Psoas muscle (tissue), 8 donors: ENCODE measurements around the gene FRAS1. TPM values are rescaled to one million over a fixed set of nuclear protein-coding genes. Genes with fewer than 3 reads are reported as not detected.
"Not testable (repeated sequence)": the region's sequence is repeated elsewhere in the genome, so short reads cannot be mapped to it uniquely, and the experiment has no call there.

Source experiments
- ATAC-seq, 4 donors: fragments of 200-7000 bp; cut with Tn5 transposase; one replicate each; pipeline ENCODE4 v1.9.1; 2020; ENCODE audit warnings: moderate library complexity in 3 of 4, mild to moderate bottlenecking in 2 of 4
- DNase-seq, 2 donors: peaks; one replicate each; pipeline ENCODE4 v3.0.0-alpha.2; 2020
- H3K27ac ChIP-seq: fragments of 200-600 bp; one replicate; pipeline ENCODE4 v1.8.0; 2022
- H3K27me3 ChIP-seq, 3 donors: fragments of 200-600 bp in 1 of 3; one replicate each; pipeline versions ENCODE4 v1.6.1 to v1.8.0; 2013 to 2022; ENCODE audit warnings: low read length in 2 of 3, mild to moderate bottlenecking in 2 of 3, moderate library complexity in 1 of 3; ENCODE audit not compliant: insufficient read depth in 3 of 3
- H3K36me3 ChIP-seq, 2 donors: fragments of 200-600 bp in 1 of 2; one replicate each; pipeline versions ENCODE4 v1.6.1 to v1.8.0; 2013 to 2022; ENCODE audit warnings: low read depth in 1 of 2, mild to moderate bottlenecking in 1 of 2, moderate library complexity in 1 of 2; ENCODE audit not compliant: insufficient read depth in 1 of 2
- H3K4me1 ChIP-seq: fragments of 200-600 bp; one replicate; pipeline ENCODE4 v1.8.0; 2022
- H3K4me3 ChIP-seq: fragments of 200-600 bp; one replicate; pipeline ENCODE4 v1.8.0; 2022; ENCODE audit warnings: mild to moderate bottlenecking
- H3K9me3 ChIP-seq: fragments of 200-600 bp; one replicate; pipeline ENCODE4 v1.8.0; 2022
- WGBS, 3 donors: extraction: QIAGEN DNeasy Blood & Tissue Kit; methylation state at CpG; one replicate each; pipeline versions ENCODE4 v1.1.6 to v1.1.7; 2013; 5-methylcytosine and 5-hydroxymethylcytosine counted together
- intact Hi-C, 2 donors: fragments of 100-400 bp; cut with DNase I; formaldehyde crosslinking; loops; one replicate each; pipeline versions ENCODE4 v1.11.0 to v1.14.2; 2022
- long read RNA-seq, 2 donors: library from polyadenylated mRNA; unstranded; transcript quantifications; one replicate each; pipeline ENCODE4 v2.0.0, GENCODE V29; 2021
- polyA plus RNA-seq, 3 donors: library from polyadenylated mRNA; stranded (reverse); fragments of 200-250 nt; gene quantifications; one replicate each; pipeline ENCODE4 v1.2.3, GENCODE V29; 2013
- total RNA-seq, 4 donors: library from RNA; stranded (reverse); fragmentation: NEBNext Ultra II Directional in 2 of 4; extraction: Animal tissue kit (Norgen Biotek cat#: 25700) in 2 of 4; gene quantifications; one replicate each; pipeline versions ENCODE4 v1.2.1 to v1.2.4, GENCODE V29; 2021 to 2023
- TF ChIP-seq, protein P1 (sequence below): fragments of 200-600 bp; IDR thresholded peaks from one replicate; pipeline ENCODE4 v1.8.0; 2022; ENCODE audit warnings: antibody characterized with exemption
- donor health status: healthy with polysubstance abuse.
- donor health status: DM: no; HTN: no; CAD: no; lungs with moderate emphysema.
- donor health status: Bipolar disorder and iron deficiency.
- donor health status: healthy.
- donor health status: DM: yes; HTN: yes; CAD: no.
- donor health status: DM: no; HTN: no; CAD: no.
- donor health status: DM: no; HTN: no; CAD: no.
- donor health status: DM: yes; HTN: yes; CAD: no.

Gene FRAS1, protein sequence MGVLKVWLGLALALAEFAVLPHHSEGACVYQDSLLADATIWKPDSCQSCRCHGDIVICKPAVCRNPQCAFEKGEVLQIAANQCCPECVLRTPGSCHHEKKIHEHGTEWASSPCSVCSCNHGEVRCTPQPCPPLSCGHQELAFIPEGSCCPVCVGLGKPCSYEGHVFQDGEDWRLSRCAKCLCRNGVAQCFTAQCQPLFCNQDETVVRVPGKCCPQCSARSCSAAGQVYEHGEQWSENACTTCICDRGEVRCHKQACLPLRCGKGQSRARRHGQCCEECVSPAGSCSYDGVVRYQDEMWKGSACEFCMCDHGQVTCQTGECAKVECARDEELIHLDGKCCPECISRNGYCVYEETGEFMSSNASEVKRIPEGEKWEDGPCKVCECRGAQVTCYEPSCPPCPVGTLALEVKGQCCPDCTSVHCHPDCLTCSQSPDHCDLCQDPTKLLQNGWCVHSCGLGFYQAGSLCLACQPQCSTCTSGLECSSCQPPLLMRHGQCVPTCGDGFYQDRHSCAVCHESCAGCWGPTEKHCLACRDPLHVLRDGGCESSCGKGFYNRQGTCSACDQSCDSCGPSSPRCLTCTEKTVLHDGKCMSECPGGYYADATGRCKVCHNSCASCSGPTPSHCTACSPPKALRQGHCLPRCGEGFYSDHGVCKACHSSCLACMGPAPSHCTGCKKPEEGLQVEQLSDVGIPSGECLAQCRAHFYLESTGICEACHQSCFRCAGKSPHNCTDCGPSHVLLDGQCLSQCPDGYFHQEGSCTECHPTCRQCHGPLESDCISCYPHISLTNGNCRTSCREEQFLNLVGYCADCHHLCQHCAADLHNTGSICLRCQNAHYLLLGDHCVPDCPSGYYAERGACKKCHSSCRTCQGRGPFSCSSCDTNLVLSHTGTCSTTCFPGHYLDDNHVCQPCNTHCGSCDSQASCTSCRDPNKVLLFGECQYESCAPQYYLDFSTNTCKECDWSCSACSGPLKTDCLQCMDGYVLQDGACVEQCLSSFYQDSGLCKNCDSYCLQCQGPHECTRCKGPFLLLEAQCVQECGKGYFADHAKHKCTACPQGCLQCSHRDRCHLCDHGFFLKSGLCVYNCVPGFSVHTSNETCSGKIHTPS (N-terminal part only)
- 1 to 10 TPM in 2 of 4 donors, under 1 TPM in 2; 0.42 to 3.0 (median 1.3) TPM for total RNA-seq
- polyA plus RNA-seq: under 1 TPM; 0.08 to 0.32 (median 0.13) TPM
- long read RNA-seq, donor 1: 0 reads
- long read RNA-seq, donor 2, partial matches to known transcripts: 0 of 1 reads
- long read RNA-seq, donor 2, other reads (novel, unspliced or antisense): 1 of 1 reads

DNA sequence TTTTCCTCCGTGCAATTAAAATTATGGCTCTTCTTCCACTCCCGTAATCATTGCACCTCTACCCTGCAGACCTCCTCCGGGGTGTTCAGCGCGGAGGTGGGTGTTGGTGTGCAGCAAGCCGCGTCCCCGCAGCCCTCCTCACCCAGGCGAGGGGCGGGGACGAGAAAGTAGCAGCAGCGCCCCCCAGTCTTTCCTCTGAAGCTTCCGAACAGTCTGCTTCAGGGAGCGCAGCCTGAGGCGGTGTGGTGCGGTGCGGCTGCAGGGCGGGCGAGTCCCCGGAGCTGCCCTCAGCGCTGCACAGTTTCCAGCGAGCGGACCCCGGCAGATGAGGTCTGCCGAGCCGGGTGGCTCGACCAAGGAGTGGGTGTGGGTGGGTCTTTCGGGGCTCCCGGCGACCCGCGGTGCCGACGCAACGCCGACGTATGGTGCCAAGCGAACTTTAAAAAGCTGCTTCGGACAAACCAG lies at the start of gene FRAS1:
FRAS1 (plus strand) TSS at position 189 of the 465 bp plus-strand sequence. CDS start 687 bp downstream, outside the sequence.
- intact Hi-C loops: loop anchor here in 1 of 2 donors (5.0 kb wide), 2 partner anchors 320 to 460 kb away; no protein-coding TSS in a partner anchor
- TF ChIP-seq, protein P1, sequence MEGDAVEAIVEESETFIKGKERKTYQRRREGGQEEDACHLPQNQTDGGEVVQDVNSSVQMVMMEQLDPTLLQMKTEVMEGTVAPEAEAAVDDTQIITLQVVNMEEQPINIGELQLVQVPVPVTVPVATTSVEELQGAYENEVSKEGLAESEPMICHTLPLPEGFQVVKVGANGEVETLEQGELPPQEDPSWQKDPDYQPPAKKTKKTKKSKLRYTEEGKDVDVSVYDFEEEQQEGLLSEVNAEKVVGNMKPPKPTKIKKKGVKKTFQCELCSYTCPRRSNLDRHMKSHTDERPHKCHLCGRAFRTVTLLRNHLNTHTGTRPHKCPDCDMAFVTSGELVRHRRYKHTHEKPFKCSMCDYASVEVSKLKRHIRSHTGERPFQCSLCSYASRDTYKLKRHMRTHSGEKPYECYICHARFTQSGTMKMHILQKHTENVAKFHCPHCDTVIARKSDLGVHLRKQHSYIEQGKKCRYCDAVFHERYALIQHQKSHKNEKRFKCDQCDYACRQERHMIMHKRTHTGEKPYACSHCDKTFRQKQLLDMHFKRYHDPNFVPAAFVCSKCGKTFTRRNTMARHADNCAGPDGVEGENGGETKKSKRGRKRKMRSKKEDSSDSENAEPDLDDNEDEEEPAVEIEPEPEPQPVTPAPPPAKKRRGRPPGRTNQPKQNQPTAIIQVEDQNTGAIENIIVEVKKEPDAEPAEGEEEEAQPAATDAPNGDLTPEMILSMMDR: no peak
- ATAC-seq (peak; percentile 47 to 63 (median 55)), DNase-seq (peak; percentile 19 to 49)
- Histone ChIP-seq H3K4me3 (peak within 1 kb of the TSS; percentile 84), H3K27ac (peak within 1 kb of the TSS; percentile 83), H3K4me1 (peaks cover 4% of the 10 kb centered on the region), H3K9me3 (no peaks in the 10 kb centered on the region), H3K27me3 (no peaks in the 10 kb centered on the region), H3K36me3 (no peaks in the 10 kb centered on the region)
- WGBS, 3 donors: 0 to 1% (median 0%) methylated on average over 35 to 39 of the region's 39 CpGs

DNA sequence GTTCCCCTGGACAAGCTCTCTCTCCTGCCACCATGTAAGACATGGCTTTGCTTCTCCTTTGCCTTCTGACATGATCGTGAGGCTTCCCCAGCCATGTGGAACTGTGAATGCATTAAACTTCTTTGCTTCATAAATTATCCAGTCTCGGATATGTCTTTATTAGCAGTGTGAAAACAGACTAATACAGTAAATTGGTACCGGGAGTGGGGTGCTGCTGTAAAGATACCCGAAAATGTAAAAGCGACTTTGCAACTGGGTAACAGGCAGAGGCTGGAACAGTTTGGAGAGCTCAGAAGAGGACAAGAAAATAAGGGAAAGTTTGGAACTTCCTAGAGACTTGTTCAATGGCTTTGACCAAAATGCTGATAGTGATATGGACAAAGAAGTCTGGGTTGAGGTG lies 46.1 kb upstream of the FRAS1 start:
- H3K36me3 ChIP-seq, ATAC-seq, DNase-seq, H3K9me3 ChIP-seq, H3K27me3 ChIP-seq, H3K4me3 ChIP-seq, H3K4me1 ChIP-seq, H3K27ac ChIP-seq, intact Hi-C loops: not testable (repeated sequence)
- 83 to 93% (median 85%) methylated on average over 5 of the region's 5 CpGs for WGBS, 3 donors

DNA sequence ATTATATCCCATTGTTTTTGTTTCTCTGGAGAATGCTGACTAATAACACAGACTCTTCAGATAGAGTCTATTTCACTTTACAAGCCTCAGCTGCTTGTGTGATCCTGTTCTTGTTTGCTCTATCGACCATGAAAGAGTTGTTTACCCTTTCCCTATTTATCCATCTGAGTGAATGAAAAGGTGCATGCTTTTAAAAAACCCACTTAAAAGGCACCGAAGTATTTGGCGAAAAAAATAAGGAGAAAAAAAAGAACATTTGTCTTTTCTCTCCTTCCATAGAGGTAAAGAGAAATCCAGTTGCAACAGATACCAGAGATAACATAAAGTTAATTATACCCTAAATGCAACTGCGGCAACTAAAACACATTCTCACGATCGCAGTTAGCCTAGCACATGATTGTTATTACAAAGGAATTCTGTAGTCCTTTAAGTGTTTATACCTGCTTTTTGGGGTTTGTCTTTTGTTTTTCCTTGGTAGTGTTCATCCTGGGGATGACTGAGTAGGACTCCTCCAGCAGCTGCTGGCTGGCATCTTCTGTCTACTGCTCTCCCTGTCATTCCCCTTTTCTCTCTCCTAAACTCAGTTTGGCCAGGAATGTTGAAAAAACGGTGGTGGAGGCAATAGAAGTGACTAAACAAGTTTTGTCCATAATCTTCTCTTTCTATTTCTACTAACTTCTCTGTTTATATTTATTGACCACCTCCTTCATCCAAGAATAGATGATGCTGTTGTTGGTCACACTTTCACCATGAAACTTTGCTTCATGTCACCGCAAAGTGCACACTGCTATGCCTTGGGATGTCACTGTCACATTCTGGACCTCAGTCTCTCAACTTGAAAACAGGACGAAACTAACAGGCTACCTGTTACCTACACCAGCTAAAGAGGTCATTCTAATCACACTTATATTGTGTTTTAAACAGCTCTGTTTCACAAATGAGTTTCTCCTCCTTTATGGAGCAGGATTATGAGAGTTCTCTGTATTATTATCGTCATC lies 41.9 kb upstream of the FRAS1 start:
- intact Hi-C loops: no loop called here
- Histone ChIP-seq H3K4me1 (peaks cover 10% of the 10 kb centered on the region), H3K27me3 (no peaks in the 10 kb centered on the region), H3K9me3 (no peaks in the 10 kb centered on the region), H3K36me3 (no peaks in the 10 kb centered on the region), H3K4me3 (no peak overlapping the region), H3K27ac (no peak overlapping the region)
- DNase-seq (no peak), ATAC-seq (no peak)
- 83 to 84% (median 84%) methylated on average over 10 of the region's 10 CpGs for WGBS, 3 donors
- TF ChIP-seq, protein P1: no peak

DNA sequence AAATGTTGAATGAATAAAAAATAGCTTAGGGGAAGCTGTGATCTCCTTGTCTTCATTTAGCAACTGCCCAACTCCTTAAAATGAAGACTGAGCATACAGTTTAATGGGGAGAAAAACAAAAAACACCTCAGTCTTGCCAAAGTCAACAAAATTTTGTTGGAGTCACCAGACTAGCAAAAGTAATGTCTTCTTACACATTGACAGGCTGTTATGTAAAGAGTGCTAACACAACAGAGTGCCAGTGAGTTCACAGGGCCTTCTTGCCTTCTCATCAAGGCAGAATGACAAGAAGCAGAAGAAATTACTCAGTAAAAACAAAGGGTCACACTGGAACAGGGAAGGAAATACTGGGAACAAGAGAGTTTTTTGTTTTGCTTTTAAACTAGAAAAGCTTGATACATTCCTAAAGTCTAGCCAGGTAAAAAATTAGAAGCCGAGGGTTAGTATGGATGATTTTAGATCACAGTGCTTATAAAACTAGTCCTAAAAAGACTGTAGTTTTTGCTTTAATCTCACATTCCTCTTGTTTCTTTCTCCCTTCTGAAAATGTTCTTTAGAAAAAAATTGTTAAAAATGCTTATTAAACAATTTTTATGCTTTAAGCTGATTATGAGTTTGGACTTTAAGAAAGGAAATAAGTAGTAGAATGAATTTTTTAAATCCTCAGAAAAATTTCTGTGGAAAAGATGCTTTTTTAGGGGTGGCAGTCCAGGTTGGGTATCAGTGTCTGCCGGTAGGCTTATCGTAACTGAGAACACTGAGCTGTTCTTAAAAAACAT lies 38.7 kb upstream of the FRAS1 start:
- no peaks in the 10 kb centered on the region for H3K27me3 ChIP-seq
- H3K36me3 ChIP-seq: no peaks in the 10 kb centered on the region
- H3K4me1 ChIP-seq: peaks cover 10% of the 10 kb centered on the region
- ATAC-seq: no peak
- WGBS, 3 donors: 47 to 81% (median 52%) methylated on average over 3 of the region's 3 CpGs
- DNase-seq: no peak
- H3K9me3 ChIP-seq: no peaks in the 10 kb centered on the region
- no peak overlapping the region for H3K4me3 ChIP-seq
- intact Hi-C loops: no loop called here
- no peak overlapping the region for H3K27ac ChIP-seq
- TF ChIP-seq, protein P1: no peak
